ENCODE results near the gene DRAP1.

DNA sequence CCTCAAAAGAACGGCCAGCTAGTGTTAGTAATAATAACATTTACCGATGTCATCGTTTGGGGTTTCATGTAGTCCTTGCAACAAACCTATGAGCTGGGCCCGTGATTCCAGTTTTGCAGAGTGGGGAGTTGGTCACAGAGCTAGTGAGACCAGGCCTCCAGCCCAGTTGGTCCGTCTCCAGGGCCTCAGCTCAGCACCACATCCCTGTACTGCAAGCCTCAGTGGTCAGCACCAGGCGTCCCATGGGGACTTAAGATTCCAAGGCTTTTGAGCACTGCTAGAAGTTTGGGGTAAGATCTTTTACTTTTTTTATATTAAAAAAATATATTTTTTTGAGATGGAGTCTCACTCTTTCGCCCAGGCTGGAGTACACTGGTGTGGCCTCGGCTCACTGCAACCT is 25.0 kb downstream of the DRAP1 start:
- TF ChIP-seq EP300 (IDR thresholded peaks at IDR 0.05; ENCODE audit: borderline replicate concordance) = no peak
- TF ChIP-seq YY1 (IDR thresholded peaks at IDR 0.05; ENCODE audit: low read depth) = no peak
- TF ChIP-seq CREB1 (IDR thresholded peaks at IDR 0.05; ENCODE audit: low read depth) = no peak
- no peak for TF ChIP-seq TAF1 (IDR thresholded peaks at IDR 0.05; ENCODE audit: low read depth)
